OCI-LY7 (cell line): ENCODE data around the gene ENOX1. TPM values are rescaled to one million over a fixed set of nuclear protein-coding genes. Genes with fewer than 3 reads are reported as not detected.

Experiments
- BruUV-seq: library from RNA; stranded (reverse); fragments of 400-500 nt; replicated peaks from 2 replicates; lab custom pipeline; 2021; lab: Mats Ljungman, UMichigan
- CTCF ChIA-PET: fragments of 300-600 bp; sonication (Branson Sonifier 250); formaldehyde crosslinking; loops from one replicate; lab custom pipeline; 2022; ENCODE audit warnings: antibody characterized with exemption; ENCODE audit not compliant: unreplicated experiment; lab: Charles Lee
- POLR2A ChIA-PET: fragments of 300-600 bp; sonication (Branson Sonifier 250); formaldehyde crosslinking; loops from one replicate; lab custom pipeline; 2022; ENCODE audit warnings: antibody characterized with exemption; lab: Charles Lee
- DNase-seq: peaks from one replicate; pipeline ENCODE4 v3.0.0-alpha.2; 2015; ENCODE audit warnings: low spot score
- H2AFZ ChIP-seq: fragments of 200-600 bp; sonication (generic), shearing (Covaris generic); 2 replicates; pipeline ENCODE4 v1.6.1; 2014; ENCODE audit warnings: mild to moderate bottlenecking, antibody characterized with exemption, low read length, moderate library complexity
- H3K27ac ChIP-seq: fragments of 200-600 bp; sonication (generic); 2 replicates; pipeline ENCODE4 v1.5.1; 2014; ENCODE audit warnings: mixed run types, low read depth, mild to moderate bottlenecking, moderate library complexity, low read length, inconsistent platforms; ENCODE audit not compliant: poor library complexity, severe bottlenecking
- H3K36me3 ChIP-seq: fragments of 200-600 bp; sonication (generic); 2 replicates; pipeline ENCODE4 v1.6.1; 2014; ENCODE audit warnings: mild to moderate bottlenecking, antibody characterized with exemption, low read length, moderate library complexity, mixed read lengths; ENCODE audit not compliant: insufficient read depth
- H3K4me1 ChIP-seq: fragments of 200-600 bp; sonication (generic); 2 replicates; pipeline ENCODE4 v1.5.1; 2014; ENCODE audit warnings: mild to moderate bottlenecking, low read length; ENCODE audit not compliant: insufficient read depth, poor library complexity, severe bottlenecking
- H3K4me2 ChIP-seq: fragments of 200-600 bp; sonication (generic); 2 replicates; pipeline ENCODE4 v1.6.1; 2014; ENCODE audit warnings: mild to moderate bottlenecking, low read length
- H3K4me3 ChIP-seq: fragments of 200-600 bp; sonication (generic); 2 replicates; pipeline ENCODE4 v1.5.1; 2014; ENCODE audit warnings: mild to moderate bottlenecking, low read depth, low read length; ENCODE audit not compliant: poor library complexity, severe bottlenecking
- H3K79me2 ChIP-seq: fragments of 200-600 bp; sonication (generic); 2 replicates; pipeline ENCODE4 v1.6.1; 2016; ENCODE audit warnings: low read depth, mild to moderate bottlenecking, low read length, moderate library complexity, mixed read lengths; ENCODE audit not compliant: insufficient read depth
- H3K9me2 ChIP-seq: fragments of 200-600 bp; sonication (generic); 2 replicates; pipeline ENCODE4 v1.6.1; 2016; ENCODE audit warnings: mild to moderate bottlenecking, low read length, mixed read lengths; ENCODE audit not compliant: insufficient read depth
- H3K9me3 ChIP-seq: fragments of 200-600 bp; sonication (generic); 2 replicates; pipeline ENCODE4 v1.6.1; 2014; ENCODE audit warnings: mild to moderate bottlenecking, mixed run types, low read length, mixed read lengths
- H4K20me1 ChIP-seq: fragments of 200-600 bp; sonication (generic); 2 replicates; pipeline ENCODE4 v1.6.1; 2014; ENCODE audit warnings: mild to moderate bottlenecking, antibody characterized with exemption, low read length, moderate library complexity, mixed read lengths; ENCODE audit not compliant: insufficient read depth
- EZH2phosphoT487 ChIP-seq: fragments of 200-600 bp; sonication (generic); IDR thresholded peaks from 2 replicates; pipeline ENCODE4 v1.6.1; 2018; ENCODE audit warnings: low read depth, borderline replicate concordance, mild to moderate bottlenecking, mixed run types, antibody characterized with exemption, low read length, moderate library complexity, mixed read lengths
- intact Hi-C: fragments of 100-400 bp; cut with micrococcal nuclease; formaldehyde crosslinking; loops from one replicate; pipeline ENCODE4 v1.10.0; 2022; ENCODE audit not compliant: unreplicated experiment
- total RNA-seq, 2 experiments: library from RNA; depleted of rRNA in 1 of 2; stranded (reverse); fragments of >200 nt in 1 of 2; shearing (Covaris generic) in 1 of 2; gene quantifications; 2 replicates each; pipeline ENCODE4 v1.2.3, GENCODE V29; 2014 to 2022
- TF ChIP-seq, protein P1 (sequence below): fragments of 200-600 bp; sonication (generic); conservative IDR thresholded peaks from 2 replicates; pipeline ENCODE4 v1.5.1; 2014; ENCODE audit warnings: mild to moderate bottlenecking, antibody characterized with exemption, low read length, moderate library complexity, mixed read lengths

ENOX1 gene
- total RNA-seq, 2 experiments from 2014 or later: 0.03 TPM; not detected in 1

DNA sequence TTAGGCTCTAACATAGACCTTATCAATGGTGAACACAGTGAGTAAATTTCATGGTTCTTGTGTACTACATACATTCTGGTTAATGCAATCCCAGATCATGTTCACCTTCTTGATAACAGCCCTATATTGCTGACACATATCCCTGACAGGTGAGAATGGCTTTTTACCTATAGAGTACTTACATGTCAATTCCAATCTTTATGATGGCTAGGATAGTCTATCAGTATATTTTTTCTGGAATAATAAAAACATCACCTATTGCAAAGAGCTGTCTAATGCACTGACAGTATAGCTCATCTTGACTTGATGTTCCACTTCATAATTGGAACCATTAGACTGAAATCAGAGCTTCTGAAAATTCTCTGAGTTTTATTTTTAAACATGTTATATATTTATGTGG, 199.4 kb downstream of the ENOX1 start:
- DNase-seq: no peak
- Histone ChIP-seq H3K36me3 (no peaks in the 10 kb centered on the region), H3K79me2 (no peaks in the 10 kb centered on the region), H3K4me3 (no peak overlapping the region), H3K4me2 (no peak overlapping the region), H3K27ac (no peak overlapping the region), H3K9me3 (no peaks in the 10 kb centered on the region), H3K9me2 (no peaks in the 10 kb centered on the region), H3K4me1 (no peaks in the 10 kb centered on the region), H2AFZ (no peak overlapping the region), H4K20me1 (no peaks in the 10 kb centered on the region)
- intact Hi-C loops: no loop called here
- POLR2A ChIA-PET: interaction anchor here (0.6 kb wide), 2 partner anchors 10 to 756 kb away, joined by 3 read pairs; no protein-coding TSS in a partner anchor
- no peak for TF ChIP-seq EZH2phosphoT487
- TF ChIP-seq, protein P1, sequence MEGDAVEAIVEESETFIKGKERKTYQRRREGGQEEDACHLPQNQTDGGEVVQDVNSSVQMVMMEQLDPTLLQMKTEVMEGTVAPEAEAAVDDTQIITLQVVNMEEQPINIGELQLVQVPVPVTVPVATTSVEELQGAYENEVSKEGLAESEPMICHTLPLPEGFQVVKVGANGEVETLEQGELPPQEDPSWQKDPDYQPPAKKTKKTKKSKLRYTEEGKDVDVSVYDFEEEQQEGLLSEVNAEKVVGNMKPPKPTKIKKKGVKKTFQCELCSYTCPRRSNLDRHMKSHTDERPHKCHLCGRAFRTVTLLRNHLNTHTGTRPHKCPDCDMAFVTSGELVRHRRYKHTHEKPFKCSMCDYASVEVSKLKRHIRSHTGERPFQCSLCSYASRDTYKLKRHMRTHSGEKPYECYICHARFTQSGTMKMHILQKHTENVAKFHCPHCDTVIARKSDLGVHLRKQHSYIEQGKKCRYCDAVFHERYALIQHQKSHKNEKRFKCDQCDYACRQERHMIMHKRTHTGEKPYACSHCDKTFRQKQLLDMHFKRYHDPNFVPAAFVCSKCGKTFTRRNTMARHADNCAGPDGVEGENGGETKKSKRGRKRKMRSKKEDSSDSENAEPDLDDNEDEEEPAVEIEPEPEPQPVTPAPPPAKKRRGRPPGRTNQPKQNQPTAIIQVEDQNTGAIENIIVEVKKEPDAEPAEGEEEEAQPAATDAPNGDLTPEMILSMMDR: no peak
- CTCF ChIA-PET: no interaction called here
- BruUV-seq: no TSS peak

- no peak overlapping the region for H3K4me3 ChIP-seq
- no peaks in the 10 kb centered on the region for H3K9me2 ChIP-seq
- DNase-seq: no peak
- no peaks in the 10 kb centered on the region for H4K20me1 ChIP-seq
- TF ChIP-seq, protein P1: no peak
- TF ChIP-seq EZH2phosphoT487: no peak
- no TSS peak for BruUV-seq
- H3K4me1 ChIP-seq: no peaks in the 10 kb centered on the region
- ChIA-PET POLR2A (no interaction called here), CTCF (no interaction called here)
- H3K27ac ChIP-seq: no peak overlapping the region
- no peaks in the 10 kb centered on the region for H3K9me3 ChIP-seq
- no peaks in the 10 kb centered on the region for H3K79me2 ChIP-seq
- intact Hi-C loops: no loop called here
- no peaks in the 10 kb centered on the region for H3K36me3 ChIP-seq
- H3K4me2 ChIP-seq: no peak overlapping the region
- no peak overlapping the region for H2AFZ ChIP-seq
These were observed 202.0 kb downstream of the ENOX1 start for GRCh38 chr13:43584751-43585150.

GRCh38 chr13:43583321-43583720, 203.5 kb downstream of the ENOX1 start:
- ChIA-PET CTCF (no interaction called here), POLR2A (no interaction called here)
- Histone ChIP-seq H3K4me1 (no peaks in the 10 kb centered on the region), H2AFZ (no peak overlapping the region), H3K36me3 (no peaks in the 10 kb centered on the region), H3K9me3 (no peaks in the 10 kb centered on the region), H3K4me3 (no peak overlapping the region), H3K9me2 (no peaks in the 10 kb centered on the region), H3K79me2 (no peaks in the 10 kb centered on the region), H3K4me2 (no peak overlapping the region), H4K20me1 (no peaks in the 10 kb centered on the region), H3K27ac (no peak overlapping the region)
- TF ChIP-seq, protein P1: no peak
- TF ChIP-seq EZH2phosphoT487: no peak
- no TSS peak for BruUV-seq
- no peak for DNase-seq
- intact Hi-C loops: no loop called here
